B cell (primary cell): ENCODE results near the gene GFPT2. TPM values are rescaled to one million over a fixed set of nuclear protein-coding genes. Genes with fewer than 3 reads are reported as not detected.

Experiments
- ATAC-seq: fragments of 200-7000 bp; cut with Tn5 transposase; one replicate; pipeline ENCODE4 v1.10.0; 2021; ENCODE audit warnings: low read depth, mild to moderate bottlenecking, moderate number of reproducible peaks, moderate library complexity
- CTCF ChIA-PET: fragments of 350-600 bp; sonication (Branson Sonifier 250); formaldehyde crosslinking; loops from one replicate; lab custom pipeline; 2021; ENCODE audit warnings: antibody characterized with exemption, inconsistent platforms; lab: Charles Lee
- POLR2A ChIA-PET: fragments of 350-600 bp; sonication (Branson Sonifier 250); formaldehyde crosslinking; loops from one replicate; lab custom pipeline; 2021; ENCODE audit warnings: antibody characterized with exemption; lab: Charles Lee
- DNase-seq: peaks from one replicate; pipeline ENCODE4 v3.0.0; 2013
- H2AFZ ChIP-seq: 2 replicates; pipeline ENCODE4 v1.6.1; 2012; ENCODE audit warnings: mild to moderate bottlenecking, low read depth, low read length; ENCODE audit not compliant: insufficient read depth, poor library complexity, severe bottlenecking
- H3K27ac ChIP-seq, 2 donors: 1 replicate in 1 of 2; 2 replicates in 1 of 2; pipeline ENCODE4 v1.5.1; 2012 to 2013; ENCODE audit warnings: low read length in 2 of 2, mild to moderate bottlenecking in 2 of 2, moderate library complexity in 1 of 2
- H3K27me3 ChIP-seq, 4 experiments: fragments of 200-600 bp in 1 of 4; sonication (generic) in 1 of 4; replicated peaks in 1 of 4; 1 replicate in 2 of 4; 2 replicates in 2 of 4; pipeline versions ENCODE4 v1.6.1 to v1.7.0; 2013 to 2016; ENCODE audit warnings: low read length in 3 of 4, mild to moderate bottlenecking in 2 of 4, mixed read lengths in 1 of 4, moderate library complexity in 1 of 4; ENCODE audit not compliant: insufficient read depth in 4 of 4, control insufficient read depth in 3 of 4; ENCODE audit errors: control extremely low read depth in 1 of 4
- H3K36me3 ChIP-seq, 2 experiments: replicated peaks in 1 of 2; 1 replicate in 1 of 2; 2 replicates in 1 of 2; pipeline versions ENCODE4 v1.6.1 to v1.7.1; 2013; ENCODE audit warnings: low read length in 1 of 2; ENCODE audit not compliant: insufficient read depth in 2 of 2, control insufficient read depth in 1 of 2; ENCODE audit errors: control extremely low read depth in 1 of 2, extremely low read depth in 1 of 2
- H3K4me1 ChIP-seq, 2 donors: fragments of 200-600 bp in 1 of 2; sonication (generic) in 1 of 2; 1 replicate in 1 of 2; 2 replicates in 1 of 2; pipeline versions ENCODE4 v1.5.1 to v1.6.1; 2013 to 2017; ENCODE audit warnings: low read length in 2 of 2; ENCODE audit not compliant: control insufficient read depth in 2 of 2, insufficient read depth in 2 of 2
- H3K4me2 ChIP-seq: replicated peaks from 2 replicates; pipeline ENCODE3; 2012; ENCODE audit warnings: mild to moderate bottlenecking, low read depth, low read length; ENCODE audit not compliant: poor library complexity, severe bottlenecking
- H3K4me3 ChIP-seq, 5 experiments: fragments of 200-600 bp in 1 of 5; sonication (generic) in 1 of 5; 1 replicate in 3 of 5; 2 replicates in 2 of 5; pipeline versions ENCODE4 v1.5.1 to v1.7.0; 2011 to 2016; ENCODE audit warnings: low read length in 4 of 5, mild to moderate bottlenecking in 4 of 5, low read depth in 2 of 5, control low read depth in 1 of 5, moderate library complexity in 1 of 5; ENCODE audit not compliant: insufficient read depth in 1 of 5; ENCODE audit errors: control extremely low read depth in 1 of 5, extremely low read depth in 1 of 5
- H3K79me2 ChIP-seq: fragments of 200-600 bp; sonication (generic); one replicate; pipeline ENCODE4 v1.6.0; 2016; ENCODE audit warnings: low read length; ENCODE audit not compliant: control insufficient read depth, insufficient read depth
- H3K9ac ChIP-seq: fragments of 200-600 bp; sonication (generic); 2 replicates; pipeline ENCODE4 v1.6.1; 2017; ENCODE audit warnings: mild to moderate bottlenecking, low read length, moderate library complexity
- H3K9me3 ChIP-seq, 3 donors: one replicate each; pipeline versions ENCODE4 v1.6.1 to v1.7.1; 2013; ENCODE audit warnings: low read length in 2 of 3; ENCODE audit not compliant: control insufficient read depth in 2 of 3, insufficient read depth in 1 of 3; ENCODE audit errors: control extremely low read depth in 1 of 3
- H4K20me1 ChIP-seq: 2 replicates; pipeline ENCODE4 v1.6.0; 2012; ENCODE audit warnings: mild to moderate bottlenecking, low read length; ENCODE audit not compliant: insufficient read depth, control insufficient read depth, poor library complexity, severe bottlenecking
- H3K27ac Mint-ChIP-seq: one replicate; pipeline ENCODE4 v1.8.0; 2021; ENCODE audit warnings: mixed read lengths
- H3K27me3 Mint-ChIP-seq: one replicate; pipeline ENCODE4 v1.8.0; 2021; ENCODE audit warnings: mixed read lengths
- H3K4me1 Mint-ChIP-seq: one replicate; pipeline ENCODE4 v1.8.0; 2021; ENCODE audit warnings: mixed read lengths
- H3K4me3 Mint-ChIP-seq: one replicate; pipeline ENCODE4 v1.8.0; 2021; ENCODE audit warnings: mixed read lengths
- H3K9me3 Mint-ChIP-seq: one replicate; pipeline ENCODE4 v1.8.0; 2022; ENCODE audit warnings: mixed read lengths; ENCODE audit not compliant: insufficient read depth
- EZH2 ChIP-seq: IDR thresholded peaks from 2 replicates; pipeline ENCODE4 v1.6.1; 2012; ENCODE audit warnings: borderline replicate concordance, low read depth, mild to moderate bottlenecking, moderate library complexity, low read length; ENCODE audit not compliant: insufficient read depth, poor library complexity, severe bottlenecking
- WGBS: methylation state at CpG from one replicate; pipeline ENCODE4 v1.1.5; 2013; ENCODE audit warnings: missing lambda C conversion rate; ENCODE audit not compliant: insufficient coverage; 5-methylcytosine and 5-hydroxymethylcytosine counted together
- intact Hi-C: fragments of 100-400 bp; cut with micrococcal nuclease; formaldehyde crosslinking; loops from one replicate; pipeline ENCODE4 v1.10.0; 2022
- polyA plus RNA-seq: library from polyadenylated mRNA; depleted of rRNA; stranded (reverse); fragments of >200 nt; gene quantifications from 2 replicates; pipeline ENCODE4 v1.2.3, GENCODE V29; 2012
- total RNA-seq, 2 donors: library from RNA; stranded (reverse); fragments of 120-200 nt in 1 of 2; gene quantifications; 1 replicate in 1 of 2; 2 replicates in 1 of 2; pipeline versions ENCODE4 v1.2.3 to v1.2.4, GENCODE V29; 2013 to 2022
- TF ChIP-seq, protein P1 (sequence below): fragments of 200-600 bp; IDR thresholded peaks from one replicate; pipeline ENCODE4 v1.8.0; 2022; ENCODE audit warnings: antibody characterized with exemption, mild to moderate bottlenecking

Gene GFPT2
- total and polyA plus RNA-seq, 2 donors (not counting 1 experiment from before 2014, with no cell fraction given), result 0.03 to 2.8 TPM

DNA sequence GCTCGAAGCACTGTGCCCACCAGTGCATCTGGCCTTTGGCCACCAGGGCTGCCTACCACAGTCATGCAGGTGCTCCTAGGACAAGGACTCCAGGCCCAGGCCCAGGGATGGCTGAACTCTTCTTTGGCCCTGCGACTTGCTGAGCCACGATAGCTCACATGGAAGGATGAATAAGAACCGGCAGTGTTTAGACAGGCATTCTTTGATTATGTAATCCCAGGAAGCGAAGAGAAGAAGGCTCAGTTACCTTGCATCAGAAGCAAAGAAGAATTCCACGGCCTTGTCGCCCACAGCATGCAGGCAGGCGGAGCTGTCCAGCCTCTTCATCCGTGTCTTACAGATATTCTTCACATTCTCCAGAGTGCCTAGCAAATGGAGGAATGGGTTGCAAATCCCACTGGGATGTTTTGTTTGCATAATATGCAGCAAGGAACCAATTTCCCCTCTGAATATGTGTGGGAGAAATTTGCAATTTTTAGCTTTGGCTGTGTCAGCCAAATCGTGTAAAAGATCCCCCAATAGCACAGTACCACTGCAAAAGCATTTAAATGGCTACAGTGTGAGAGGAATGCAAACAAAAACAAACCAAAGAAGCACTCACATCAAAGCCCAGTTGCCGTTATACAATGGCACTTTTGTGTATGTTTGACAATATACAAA lies 29.1 kb downstream of the GFPT2 start:
- CTCF ChIA-PET, result interaction anchor here (1.1 to 3.5 kb wide), 3 partner anchors 9 to 30 kb away, joined by 4 to 21 read pairs (median 10); no protein-coding TSS in a partner anchor
- Histone ChIP-seq H3K9me3 (no peaks in the 10 kb centered on the region), H3K36me3 (no peaks in the 10 kb centered on the region), H2AFZ (no peak overlapping the region), H3K27ac (no peak overlapping the region), H3K9ac (no peak overlapping the region), H3K4me1 (peaks cover 0 to 4% of the 10 kb centered on the region in 2 donors), H3K4me3 (no peak overlapping the region), H4K20me1 (no peaks in the 10 kb centered on the region), H3K27me3 (no peaks in the 10 kb centered on the region), H3K79me2 (no peaks in the 10 kb centered on the region), H3K4me2 (no peak overlapping the region)
- intact Hi-C loops, result no loop called here
- TF ChIP-seq EZH2, result no peak
- TF ChIP-seq, protein P1, sequence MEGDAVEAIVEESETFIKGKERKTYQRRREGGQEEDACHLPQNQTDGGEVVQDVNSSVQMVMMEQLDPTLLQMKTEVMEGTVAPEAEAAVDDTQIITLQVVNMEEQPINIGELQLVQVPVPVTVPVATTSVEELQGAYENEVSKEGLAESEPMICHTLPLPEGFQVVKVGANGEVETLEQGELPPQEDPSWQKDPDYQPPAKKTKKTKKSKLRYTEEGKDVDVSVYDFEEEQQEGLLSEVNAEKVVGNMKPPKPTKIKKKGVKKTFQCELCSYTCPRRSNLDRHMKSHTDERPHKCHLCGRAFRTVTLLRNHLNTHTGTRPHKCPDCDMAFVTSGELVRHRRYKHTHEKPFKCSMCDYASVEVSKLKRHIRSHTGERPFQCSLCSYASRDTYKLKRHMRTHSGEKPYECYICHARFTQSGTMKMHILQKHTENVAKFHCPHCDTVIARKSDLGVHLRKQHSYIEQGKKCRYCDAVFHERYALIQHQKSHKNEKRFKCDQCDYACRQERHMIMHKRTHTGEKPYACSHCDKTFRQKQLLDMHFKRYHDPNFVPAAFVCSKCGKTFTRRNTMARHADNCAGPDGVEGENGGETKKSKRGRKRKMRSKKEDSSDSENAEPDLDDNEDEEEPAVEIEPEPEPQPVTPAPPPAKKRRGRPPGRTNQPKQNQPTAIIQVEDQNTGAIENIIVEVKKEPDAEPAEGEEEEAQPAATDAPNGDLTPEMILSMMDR, result no peak
- Mint-ChIP-seq H3K27ac (no peak overlapping the region), H3K4me3 (no peak overlapping the region), H3K4me1 (no peaks in the 10 kb centered on the region), H3K9me3 (no peaks in the 10 kb centered on the region), H3K27me3 (peaks cover 5% of the 10 kb centered on the region)
- ATAC-seq, result no peak
- no peak for DNase-seq
- WGBS, result 93% methylated on average over 5 of the region's 11 CpGs
- POLR2A ChIA-PET, result no interaction called here

DNA sequence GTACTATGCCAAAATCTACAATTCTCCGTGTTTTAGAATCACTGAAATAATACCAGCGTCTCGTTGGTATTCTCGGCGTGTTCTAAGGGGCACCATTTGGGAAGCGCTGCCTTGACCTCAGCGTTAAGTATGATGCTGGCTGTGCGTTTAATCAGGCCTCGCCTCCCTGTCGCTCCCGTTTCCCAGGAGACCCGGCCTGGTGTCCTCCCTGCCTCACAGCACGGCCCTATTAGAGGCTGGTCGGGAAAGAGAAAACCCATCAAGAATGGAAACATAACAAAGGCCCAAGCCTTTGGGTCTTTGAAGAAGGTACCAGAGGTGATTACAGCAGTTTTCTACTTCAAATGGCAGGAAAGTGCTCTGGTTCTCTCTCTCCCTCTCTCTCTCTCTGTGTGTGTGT lies 30.0 kb downstream of the GFPT2 start:
- CTCF ChIA-PET, result interaction anchor here (0.5 kb wide), 1 partner anchor 163 kb away, joined by 3 read pairs; no protein-coding TSS in a partner anchor

More for the DNA sequence above, 30.0 kb downstream of the GFPT2 start:
- Histone ChIP-seq H4K20me1 (no peaks in the 10 kb centered on the region), H3K9me3 (no peaks in the 10 kb centered on the region), H3K27ac (no peak overlapping the region), H3K79me2 (no peaks in the 10 kb centered on the region), H3K9ac (no peak overlapping the region), H3K36me3 (no peaks in the 10 kb centered on the region), H3K27me3 (peaks cover 0 to 2% (median 0%) of the 10 kb centered on the region in 4 experiments), H3K4me1 (no peaks in the 10 kb centered on the region), H3K4me3 (no peak overlapping the region), H3K4me2 (no peak overlapping the region), H2AFZ (no peak overlapping the region)
- DNase-seq (no peak), ATAC-seq (no peak)
- 95% methylated on average over 12 of the region's 14 CpGs for WGBS
- TF ChIP-seq, protein P1, result no peak
- no peak for TF ChIP-seq EZH2
- Mint-ChIP-seq H3K4me1 (no peaks in the 10 kb centered on the region), H3K9me3 (no peaks in the 10 kb centered on the region), H3K27me3 (peaks cover 8% of the 10 kb centered on the region), H3K4me3 (no peak overlapping the region), H3K27ac (no peak overlapping the region)
- intact Hi-C loops, result no loop called here
- POLR2A ChIA-PET, result no interaction called here
